ENCODE measurements around the gene EFEMP2.

EFEMP2 gene

DNA sequence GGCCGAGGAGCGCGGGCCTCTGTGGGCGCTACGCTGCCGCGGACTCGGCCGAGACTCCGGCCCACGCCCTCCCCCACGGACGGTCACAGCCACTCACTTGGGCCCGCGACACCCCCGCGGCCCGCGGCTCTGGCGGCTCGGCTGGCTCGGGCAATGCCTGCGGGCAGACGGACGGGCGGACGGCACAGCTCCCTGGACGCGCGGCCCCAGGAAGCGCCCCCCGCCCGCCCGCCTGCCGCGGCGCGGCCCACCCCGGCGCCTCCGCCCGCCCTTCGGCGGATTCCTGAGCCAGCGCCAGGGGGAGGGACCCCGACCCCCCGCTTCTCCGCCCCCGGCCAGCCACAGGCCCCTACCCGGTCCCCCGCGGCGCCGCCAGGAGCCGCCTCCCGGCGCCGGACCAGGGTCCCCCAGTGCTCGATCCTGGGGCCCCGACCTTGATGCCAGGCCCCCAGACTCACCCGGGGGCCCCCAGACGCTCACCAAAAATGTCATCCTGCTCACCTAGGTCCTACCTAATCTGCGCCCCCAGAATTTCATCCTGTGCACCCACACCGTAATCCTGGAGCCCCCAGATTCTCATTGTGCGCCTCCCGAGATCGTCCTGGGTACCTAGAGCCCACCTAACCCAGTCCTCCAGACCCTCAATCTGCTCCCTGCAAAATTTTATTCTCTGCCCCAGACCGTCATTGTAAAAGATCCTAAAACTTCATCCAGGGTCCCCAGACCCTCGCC, at the start of gene EFEMP2:
EFEMP2 (minus strand) TSS at position 215 of the 732 bp plus-strand sequence. CDS start 446 bp downstream, outside the sequence.
- no peak for DNase-seq (ENCODE audit: low read depth in 3 of 3)

DNA sequence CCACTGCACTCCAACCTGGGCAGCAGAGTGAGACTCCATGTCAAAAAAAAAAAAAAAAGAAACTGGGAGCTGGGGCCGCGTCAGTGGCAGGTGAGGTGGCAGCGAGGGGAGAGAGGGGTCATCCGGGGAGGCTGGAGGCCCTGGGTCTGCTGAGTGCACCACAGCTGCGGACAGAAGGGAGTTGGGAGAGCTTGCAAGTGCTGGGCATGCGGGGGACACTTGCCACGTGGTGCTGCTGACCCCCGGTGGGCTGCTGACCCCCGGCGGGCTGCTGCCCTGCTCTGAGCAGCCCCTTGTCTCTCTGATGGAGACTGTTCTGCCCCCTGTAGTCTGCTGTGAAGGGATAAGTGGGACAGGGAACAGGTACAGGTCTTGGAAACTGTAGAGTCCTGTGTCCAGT, 49.3 kb upstream of the EFEMP2 start:
- DNase-seq (ENCODE audit: low read depth in 3 of 3): no peak

DNA sequence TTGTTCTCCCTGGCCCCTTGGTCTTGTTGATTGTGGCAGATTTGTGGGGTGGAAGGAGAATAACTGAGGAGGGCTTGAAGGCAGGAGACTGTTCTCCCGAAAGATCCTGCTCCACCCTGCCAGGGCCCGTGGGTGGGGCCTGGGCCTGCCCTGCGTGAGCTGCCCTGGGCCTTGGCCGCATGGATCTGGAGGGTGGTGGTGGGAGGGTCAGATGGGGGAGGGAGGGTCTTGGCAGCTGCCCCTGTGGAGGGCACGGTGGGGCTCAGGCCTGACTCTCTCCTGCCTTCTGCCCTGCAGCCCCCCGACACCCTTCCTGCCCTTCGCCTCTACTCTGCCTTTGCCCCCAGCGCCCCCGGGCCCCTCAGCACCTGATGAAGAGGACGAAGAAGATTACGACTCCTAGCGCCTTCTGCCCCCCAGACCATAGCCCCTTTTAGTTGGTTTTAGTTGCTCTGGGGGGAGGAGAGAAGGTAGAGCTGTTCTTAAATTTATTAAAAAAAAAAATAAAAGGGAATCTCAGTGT, 48.5 kb upstream of the EFEMP2 start:
- DNase-seq (ENCODE audit: low read depth in 3 of 3): no peak

DNA sequence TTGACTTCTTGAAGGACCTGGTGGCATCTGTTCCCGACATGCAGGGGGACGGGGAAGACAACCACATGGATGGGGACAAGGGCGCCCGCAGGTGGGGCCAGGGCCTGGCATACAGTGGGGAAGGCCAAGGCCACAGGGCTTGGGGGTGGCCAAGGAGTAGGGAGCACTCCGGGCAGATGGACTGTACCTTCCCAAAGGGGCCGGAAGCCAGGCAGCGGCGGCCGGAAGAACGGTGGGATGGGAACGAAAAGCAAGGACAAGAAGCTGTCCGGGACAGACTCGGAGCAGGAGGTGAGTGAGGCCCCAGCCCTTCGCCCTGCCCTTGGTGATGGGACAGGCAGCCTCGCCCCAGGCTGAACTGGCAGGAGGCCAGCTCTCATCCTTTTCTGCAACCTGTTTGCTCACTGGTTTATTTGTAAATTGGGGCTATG, 47.8 kb upstream of the EFEMP2 start:
- no peak for DNase-seq (ENCODE audit: low read depth in 3 of 3)

DNA sequence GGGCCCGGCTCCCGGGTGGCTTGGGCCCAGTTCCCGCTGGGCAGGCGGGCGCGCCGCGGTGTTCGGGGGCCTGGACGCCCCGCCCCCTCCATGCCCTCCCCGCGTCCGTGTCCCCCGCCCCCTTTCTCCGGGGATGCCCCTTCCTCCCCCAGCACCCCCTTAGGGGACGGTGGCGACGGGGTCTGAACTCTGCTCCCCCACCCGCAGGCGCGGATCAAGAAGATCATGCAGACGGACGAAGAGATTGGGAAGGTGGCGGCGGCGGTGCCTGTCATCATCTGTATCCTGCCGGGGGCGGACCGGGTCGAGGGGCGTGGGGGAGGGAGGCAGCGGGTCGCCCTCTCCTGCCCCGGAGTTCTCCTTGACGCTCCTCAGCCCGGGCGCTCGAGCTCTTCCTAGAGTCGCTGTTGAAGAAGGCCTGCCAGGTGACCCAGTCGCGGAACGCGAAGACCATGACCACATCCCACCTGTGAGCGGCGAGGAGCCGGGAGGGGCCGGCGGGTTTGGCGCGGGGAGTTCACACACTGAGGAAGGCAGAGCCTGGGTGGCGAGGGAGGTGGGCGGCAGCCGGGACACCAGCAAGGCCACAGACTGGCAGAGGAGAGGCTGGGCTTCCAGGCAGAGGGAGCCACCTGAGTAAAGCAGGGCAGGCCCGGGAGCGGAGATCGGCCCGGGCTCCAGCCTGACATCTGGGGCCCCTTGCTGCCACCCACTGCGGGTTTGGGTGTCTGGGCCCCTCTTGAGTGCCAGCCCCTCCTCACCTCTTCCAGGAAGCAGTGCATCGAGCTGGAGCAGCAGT, 47.2 kb upstream of the EFEMP2 start:
- DNase-seq (ENCODE audit: low read depth in 3 of 3): peak in 2 of 3 experiments; percentile 41 to 56

DNA sequence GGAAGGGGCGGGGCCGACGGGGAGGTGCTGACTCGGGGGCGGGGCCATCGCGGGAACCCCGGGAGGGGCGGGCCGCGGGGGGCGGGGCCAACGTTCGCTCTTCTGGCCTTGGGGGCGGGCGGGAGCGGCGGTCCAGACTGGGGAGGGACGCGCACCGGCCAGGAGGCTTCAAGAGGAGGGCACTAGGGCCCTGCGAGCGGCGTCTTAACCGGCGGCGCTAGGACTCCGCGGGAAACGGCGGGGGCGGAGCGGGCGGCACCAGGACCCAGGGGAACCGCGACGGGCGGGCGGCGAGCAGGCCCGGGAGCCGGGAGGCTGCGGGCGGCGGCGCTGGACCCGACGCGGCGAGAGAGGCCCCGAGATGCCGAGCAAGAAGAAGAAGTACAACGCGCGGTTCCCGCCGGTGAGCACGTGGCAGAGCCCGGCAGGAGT, 46.6 kb upstream of the EFEMP2 start, which contains the start of gene DRAP1:
DRAP1 (plus strand) TSS at position 286 of the 432 bp plus-strand sequence; CDS start at position 362, 76 bp downstream.
- peak; percentile 99 for DNase-seq (ENCODE audit: low read depth in 3 of 3)

DNA sequence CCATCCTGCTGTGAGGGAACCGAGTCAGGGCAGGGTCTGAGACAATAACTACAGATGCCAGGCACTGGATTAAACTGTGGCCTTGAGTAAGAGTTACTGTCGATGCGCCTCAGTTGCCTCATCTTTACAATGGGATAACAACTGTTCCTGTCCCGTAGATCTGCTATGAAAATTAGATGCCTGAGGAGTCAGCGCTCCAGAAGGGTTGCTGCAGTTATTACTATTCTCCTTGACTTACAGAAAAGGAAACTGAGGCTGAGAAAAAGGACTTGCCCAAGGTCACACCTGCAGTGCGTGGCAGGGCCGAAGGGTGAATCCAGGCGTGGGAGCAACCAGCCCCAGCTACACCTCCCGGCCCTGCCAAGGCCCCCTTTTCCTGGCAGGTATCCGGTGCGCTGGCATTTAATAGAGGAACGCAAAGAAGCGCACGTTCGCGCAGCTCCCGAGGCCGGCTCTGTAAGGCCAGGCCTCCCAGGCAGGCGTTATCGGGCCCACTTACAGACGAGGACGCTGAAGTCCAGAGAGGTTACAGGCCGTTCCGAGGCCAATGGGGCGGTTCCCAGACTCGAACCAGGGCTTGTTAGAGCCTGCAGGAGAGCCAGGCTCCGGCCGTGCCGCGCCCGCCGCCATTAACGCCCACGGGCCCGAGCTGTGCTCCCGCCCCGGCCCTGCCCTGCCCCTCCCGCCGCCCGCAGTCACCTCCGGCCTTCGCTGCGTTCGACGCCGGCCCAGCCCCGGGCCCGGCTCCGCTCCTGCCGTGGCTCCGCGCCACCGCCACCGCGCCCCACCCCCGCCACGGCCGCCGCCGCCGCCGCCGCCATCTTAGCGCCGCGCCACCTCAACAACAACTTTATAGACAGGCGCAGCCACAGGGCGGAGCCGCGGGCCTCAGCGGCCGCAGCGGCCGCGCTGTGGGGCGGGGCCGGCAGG, 45.9 kb upstream of the EFEMP2 start, which contains the start of gene C11orf68:
C11orf68 (minus strand) TSS at position 852 of the 930 bp plus-strand sequence; CDS start at position 821, 31 bp downstream.
- DNase-seq (ENCODE audit: low read depth in 3 of 3): no peak

DNA sequence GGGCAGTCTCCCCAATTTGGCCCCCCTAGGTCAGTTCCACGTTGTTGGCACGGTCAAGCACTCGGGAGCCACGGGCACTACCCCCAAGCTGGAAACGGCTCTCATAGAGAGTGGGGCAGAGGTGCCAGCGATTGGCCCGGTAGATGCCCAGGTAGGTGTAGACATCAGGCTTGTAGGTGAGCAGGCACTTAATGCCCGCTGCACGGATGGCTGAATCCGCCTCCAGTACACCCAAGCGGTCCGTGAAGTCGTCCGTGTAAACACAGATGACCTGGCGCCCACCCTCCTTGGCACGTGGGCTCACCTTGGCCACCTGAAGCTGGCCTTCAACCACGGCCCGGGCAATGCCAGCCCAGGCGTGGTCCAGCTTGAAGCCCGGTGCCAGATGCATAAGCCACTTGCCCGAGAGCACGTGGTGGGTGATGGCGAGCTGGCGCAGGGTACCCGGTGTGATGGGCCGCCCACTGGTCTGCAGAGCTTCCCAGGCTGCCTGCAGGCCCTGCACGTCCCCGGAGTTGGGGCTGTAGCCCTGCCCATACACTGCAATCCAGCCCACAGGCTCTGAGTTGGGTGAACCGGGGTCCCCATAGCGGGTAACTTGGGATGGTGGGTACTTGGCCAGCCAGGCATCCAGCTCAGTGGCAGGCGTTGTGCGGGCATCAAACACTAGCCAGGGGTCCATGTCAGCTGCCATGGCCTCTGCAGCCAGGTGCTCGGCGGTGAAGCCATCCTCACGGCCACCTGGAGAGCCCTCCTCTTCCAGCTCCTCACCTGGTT, 45.0 kb upstream of the EFEMP2 start:
- DNase-seq (ENCODE audit: low read depth in 3 of 3): no peak

DNA sequence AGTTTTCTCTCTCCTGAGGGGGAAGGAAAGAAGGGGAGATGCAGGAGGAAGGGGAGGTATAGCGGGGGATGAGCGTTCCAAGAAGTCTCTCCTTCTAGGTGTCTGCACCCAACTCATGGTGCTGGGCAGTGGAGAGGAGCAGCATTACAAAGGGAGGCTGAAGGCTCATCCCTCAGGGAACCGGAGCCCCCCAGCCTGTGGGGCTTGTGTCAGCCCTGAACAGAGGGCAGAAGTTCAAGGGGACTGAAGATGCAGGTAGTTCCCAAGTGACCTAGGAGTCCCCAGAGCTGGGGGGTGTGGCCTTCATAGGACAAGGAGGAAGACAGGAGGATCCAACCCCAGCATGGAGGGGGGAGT, 44.5 kb upstream of the EFEMP2 start:
- no peak for DNase-seq (ENCODE audit: low read depth in 3 of 3)

DNA sequence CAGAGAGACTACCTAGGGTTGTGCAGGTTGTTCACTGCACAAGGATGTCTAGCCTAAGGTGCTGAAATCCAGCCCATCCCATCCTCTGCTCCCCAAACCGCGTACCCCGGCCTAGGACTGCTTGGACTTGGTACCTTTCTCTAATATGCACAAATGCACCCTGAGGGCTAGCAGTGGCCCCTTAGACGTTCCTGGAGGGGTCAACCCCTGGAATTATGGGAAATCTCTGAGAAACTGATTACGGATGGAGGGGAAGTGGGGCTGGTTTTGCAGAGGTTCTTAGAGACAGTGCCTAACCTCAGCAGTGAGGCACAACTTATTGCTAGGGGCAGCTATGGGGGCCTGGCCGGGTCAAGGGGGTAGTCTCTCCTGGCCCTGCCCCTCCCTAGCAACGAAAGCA, 43.8 kb upstream of the EFEMP2 start:
- DNase-seq (ENCODE audit: low read depth in 3 of 3): no peak

DNA sequence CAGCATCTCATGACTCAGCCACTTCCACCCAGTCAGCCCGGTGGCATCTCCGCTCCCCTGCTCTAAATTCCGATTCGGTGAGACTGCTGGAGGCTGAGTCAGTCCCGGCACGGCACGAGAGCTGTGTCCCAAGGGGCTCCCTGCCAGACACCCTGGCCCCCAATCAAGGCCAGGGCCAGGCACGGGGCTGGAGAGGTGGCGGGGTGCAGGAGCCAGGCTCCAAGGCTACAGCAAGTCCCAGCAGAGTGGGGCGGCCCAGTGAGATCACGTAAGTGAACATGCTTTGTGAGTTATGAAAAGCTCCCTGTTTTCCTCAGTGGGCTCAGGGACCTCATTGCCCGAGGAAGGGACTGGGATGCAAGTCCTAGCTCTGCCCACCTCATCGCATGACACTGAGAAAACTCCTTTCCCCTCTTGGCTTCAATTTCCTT, 43.2 kb upstream of the EFEMP2 start:
- no peak for DNase-seq (ENCODE audit: low read depth in 3 of 3)

DNA sequence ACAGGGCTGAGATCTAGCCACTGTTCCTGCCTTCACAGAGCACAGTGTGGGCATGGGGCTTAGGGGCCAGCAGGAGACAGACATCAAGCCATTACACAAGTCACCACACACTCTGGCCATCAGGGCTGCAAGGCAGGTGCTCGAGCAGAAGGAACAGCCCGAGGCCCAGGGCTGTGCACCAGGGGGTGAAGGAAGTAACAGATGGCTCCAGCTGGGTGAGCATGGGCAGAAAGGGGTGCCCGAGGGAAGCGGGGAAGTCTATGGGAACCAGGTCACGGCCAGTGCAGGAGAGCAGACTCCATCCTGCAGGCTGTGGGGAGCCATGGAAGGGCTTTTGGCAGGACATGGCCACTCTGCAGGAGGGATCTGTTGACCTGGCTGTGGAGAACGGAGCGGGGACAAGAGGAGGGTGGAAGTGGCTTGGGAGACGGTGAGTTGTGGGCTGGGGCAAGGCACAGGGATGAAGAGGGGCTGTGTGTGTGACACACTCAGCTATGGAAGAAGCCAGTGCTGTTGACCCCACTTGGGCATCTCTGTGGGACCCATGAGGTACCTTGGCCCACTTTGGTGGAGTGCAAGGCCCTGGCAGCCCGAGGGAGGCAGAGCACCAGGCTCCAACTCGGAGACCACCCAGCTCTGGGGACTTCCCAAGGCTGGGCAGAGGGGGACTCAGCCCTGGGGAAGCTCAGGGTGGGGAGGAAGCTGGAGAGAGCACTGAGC, 42.7 kb upstream of the EFEMP2 start:
- no peak for DNase-seq (ENCODE audit: low read depth in 3 of 3)

DNA sequence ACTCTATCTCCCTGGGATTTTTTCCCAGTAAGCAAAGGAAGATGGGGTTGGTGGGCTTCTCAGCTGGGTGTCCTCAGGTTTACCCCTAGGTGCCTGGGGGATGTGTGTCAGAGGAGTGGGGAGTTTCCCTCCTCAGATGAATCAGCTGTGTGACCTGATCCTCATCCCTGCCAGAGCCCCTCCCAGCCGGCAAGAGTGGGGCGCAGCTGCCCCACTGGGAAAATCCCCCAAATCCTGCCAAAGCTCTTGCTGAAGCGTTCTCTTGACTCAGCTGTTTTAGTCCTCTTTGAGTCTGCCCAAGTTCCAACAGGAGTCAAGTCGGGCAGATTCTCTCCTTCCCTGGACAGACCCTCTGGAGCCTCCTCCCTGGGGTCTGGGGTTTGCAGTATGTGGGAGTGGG, 40.2 kb upstream of the EFEMP2 start:
- DNase-seq (ENCODE audit: low read depth in 3 of 3): no peak

DNA sequence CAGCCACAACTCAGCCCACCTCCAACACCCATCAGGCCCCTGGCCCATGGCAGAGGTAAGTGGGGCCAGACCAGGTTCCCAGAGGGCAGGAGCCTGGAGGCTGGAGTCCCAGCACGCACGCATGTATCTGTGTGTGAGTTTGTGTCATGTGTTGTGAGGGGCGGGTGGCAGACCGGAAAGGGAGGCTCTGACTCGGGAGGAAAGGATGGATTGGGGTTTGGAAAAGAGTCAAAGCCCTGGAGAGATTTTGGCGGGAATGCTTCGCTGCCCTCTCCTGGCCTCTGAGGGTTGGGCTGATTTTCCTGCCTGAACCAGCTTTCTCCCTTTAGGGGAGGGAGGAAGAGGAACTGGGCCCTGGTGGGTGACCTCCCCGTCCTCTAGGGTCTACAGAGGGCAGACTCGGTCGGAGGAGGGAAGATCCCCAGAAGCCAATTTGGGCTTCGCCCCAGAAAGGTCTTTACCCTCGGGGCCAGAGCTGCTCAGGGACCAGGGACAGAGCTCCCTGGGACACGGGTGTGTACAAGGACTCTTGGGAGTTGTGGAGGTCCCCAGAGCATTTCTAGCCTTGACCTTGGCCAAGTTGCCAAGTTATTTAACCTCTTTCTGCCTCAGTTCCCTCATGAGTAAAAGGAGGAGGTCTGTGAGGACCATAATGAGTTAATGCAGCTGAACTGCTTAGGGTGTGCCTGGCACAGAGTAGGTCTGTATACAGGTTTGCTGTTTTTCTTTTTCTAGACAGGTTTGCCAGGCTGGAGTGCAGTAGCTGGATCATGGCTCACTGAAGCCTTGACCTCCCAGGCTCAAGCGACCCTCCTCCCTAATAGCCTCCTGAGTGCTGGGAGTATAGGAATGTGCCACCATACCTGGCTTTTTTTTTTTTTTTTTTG, 39.3 kb upstream of the EFEMP2 start:
- no peak for DNase-seq (ENCODE audit: low read depth in 3 of 3)

DNA sequence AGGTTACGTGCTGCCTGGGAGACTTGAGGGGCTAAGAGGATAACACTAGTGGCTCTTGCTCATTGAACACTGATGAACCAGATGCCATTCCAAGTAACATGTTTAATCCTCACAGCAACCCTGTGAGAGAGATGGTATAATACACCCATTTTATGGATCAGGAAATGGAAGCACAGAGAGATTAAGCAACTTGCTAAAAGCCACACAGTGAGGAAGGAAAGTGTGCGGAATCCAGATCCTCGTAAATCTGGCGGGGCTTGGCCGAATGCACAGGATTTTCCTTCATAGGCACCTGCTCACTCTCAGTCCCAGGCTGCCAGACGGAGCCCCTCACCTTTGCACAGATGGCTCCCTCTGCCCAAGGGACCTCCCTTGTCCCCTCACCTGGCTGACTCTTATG, 35.3 kb upstream of the EFEMP2 start:
- DNase-seq (ENCODE audit: low read depth in 3 of 3): no peak

DNA sequence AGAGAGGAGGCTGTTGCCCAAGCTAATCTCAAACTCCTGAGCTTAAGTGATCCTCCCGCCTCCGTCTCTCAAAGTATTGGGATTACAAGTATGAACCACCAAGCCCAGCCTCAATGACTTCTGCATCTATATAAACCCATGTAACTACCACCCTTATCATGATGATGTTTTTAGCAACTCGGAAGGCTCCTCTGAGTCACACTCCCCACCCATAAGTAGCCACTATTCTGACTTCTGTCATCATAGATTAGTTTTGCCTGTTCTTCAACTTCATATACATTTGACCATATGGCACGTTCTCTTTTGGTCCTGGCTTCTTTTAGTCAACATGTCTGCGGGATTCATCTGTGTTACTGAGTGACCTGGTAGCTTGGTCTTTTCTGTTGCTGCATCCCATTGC, 34.0 kb upstream of the EFEMP2 start:
- DNase-seq (ENCODE audit: low read depth in 3 of 3): no peak

DNA sequence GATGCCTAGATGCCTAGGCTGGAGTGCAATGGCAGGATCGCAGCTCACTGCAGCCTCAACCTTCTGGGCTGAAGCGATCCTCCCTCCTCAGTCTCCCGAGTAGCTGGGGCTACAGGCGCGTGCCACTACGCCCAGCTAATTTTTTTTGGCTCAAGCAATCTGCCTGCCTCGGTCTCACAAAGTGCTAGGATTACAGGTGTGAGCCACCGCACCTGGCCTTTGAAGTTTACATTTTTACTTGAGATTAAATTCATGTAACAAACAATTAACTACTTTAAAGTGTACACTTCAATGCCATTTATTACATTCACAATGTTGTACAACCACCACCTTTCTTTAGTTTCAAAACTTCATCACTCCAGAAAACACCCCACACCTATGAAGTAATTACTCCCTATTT, 31.1 kb upstream of the EFEMP2 start:
- DNase-seq (ENCODE audit: low read depth in 3 of 3): no peak

DNA sequence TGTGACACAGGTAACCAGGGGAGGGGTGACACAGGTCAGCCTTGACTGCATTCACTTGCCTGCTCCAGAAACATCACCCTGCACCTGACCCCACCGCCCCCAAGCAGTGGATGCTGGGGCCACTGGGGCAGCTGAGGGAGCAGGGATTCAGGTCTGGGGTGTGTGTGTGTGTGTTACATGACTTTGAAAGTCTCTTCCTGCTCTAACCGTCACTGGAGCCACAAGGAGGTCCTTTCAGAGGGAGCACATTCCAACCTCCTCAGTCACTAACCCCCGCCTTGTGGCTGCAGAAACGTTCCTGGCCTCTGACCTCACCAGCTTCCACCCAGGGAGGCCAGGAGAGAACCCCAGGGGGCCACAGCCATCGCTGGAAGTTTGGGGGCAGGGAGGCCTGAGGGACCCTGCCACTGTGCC, 30.5 kb upstream of the EFEMP2 start:
- DNase-seq (ENCODE audit: low read depth in 3 of 3): no peak

DNA sequence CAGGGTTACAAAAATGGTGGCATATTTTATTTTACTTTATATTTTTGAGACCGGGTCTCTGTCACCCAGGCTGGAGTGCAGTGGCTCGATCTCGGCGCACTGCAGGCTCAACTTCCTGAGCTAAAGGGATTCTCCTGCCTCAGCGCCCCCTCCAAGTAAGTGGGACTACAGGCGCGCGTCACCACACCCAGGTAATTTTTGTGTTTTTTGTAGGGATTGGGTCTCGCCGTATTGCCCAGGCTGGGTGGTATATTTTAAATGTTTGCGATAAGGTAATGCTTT, 28.2 kb upstream of the EFEMP2 start:
- no peak for DNase-seq (ENCODE audit: low read depth in 3 of 3)
